Liver (tissue), 9 donors: ENCODE data around the gene USP21. TPM values are rescaled to one million over a fixed set of nuclear protein-coding genes. Genes with fewer than 3 reads are reported as not detected.

Experiments used
- DNase-seq: peaks from one replicate; pipeline ENCODE4 v3.0.0-alpha.2; 2017; ENCODE audit warnings: low spot score
- H3K27ac ChIP-seq, 2 donors: one replicate each; pipeline ENCODE4 v1.7.0; 2013; ENCODE audit warnings: inconsistent platforms in 2 of 2, low read length in 2 of 2, control low read depth in 1 of 2, low read depth in 1 of 2, mild to moderate bottlenecking in 1 of 2
- H3K27me3 ChIP-seq, 4 donors: one replicate each; pipeline versions ENCODE4 v1.6.1 to v1.7.0; 2013; ENCODE audit warnings: low read length in 3 of 4, inconsistent platforms in 1 of 4, mild to moderate bottlenecking in 1 of 4, moderate library complexity in 1 of 4; ENCODE audit not compliant: control insufficient read depth in 4 of 4, insufficient read depth in 4 of 4
- H3K36me3 ChIP-seq, 4 donors: one replicate each; pipeline versions ENCODE4 v1.6.1 to v1.7.0; 2013; ENCODE audit warnings: low read length in 3 of 4, mild to moderate bottlenecking in 3 of 4, low read depth in 1 of 4, moderate library complexity in 1 of 4; ENCODE audit not compliant: control insufficient read depth in 4 of 4, insufficient read depth in 3 of 4
- H3K4me1 ChIP-seq, 4 donors: one replicate each; pipeline versions ENCODE4 v1.6.1 to v1.7.0; 2013; ENCODE audit warnings: low read length in 3 of 4, mild to moderate bottlenecking in 3 of 4, moderate library complexity in 1 of 4; ENCODE audit not compliant: control insufficient read depth in 4 of 4, insufficient read depth in 4 of 4
- H3K4me3 ChIP-seq, 3 donors: one replicate each; pipeline versions ENCODE4 v1.6.1 to v1.7.0; 2013; ENCODE audit warnings: low read length in 3 of 3, control low read depth in 1 of 3, low read depth in 1 of 3, mild to moderate bottlenecking in 1 of 3
- H3K9ac ChIP-seq, 2 donors: one replicate each; pipeline ENCODE4 v1.7.0; 2013; ENCODE audit warnings: low read length in 2 of 2, mild to moderate bottlenecking in 2 of 2, moderate library complexity in 2 of 2, control low read depth in 1 of 2, low read depth in 1 of 2
- H3K9me3 ChIP-seq, 4 donors: one replicate each; pipeline versions ENCODE4 v1.6.1 to v1.7.0; 2013; ENCODE audit warnings: low read length in 3 of 4; ENCODE audit not compliant: control insufficient read depth in 4 of 4
- CTCF ChIP-seq: fragments of 150-350 bp; IDR thresholded peaks from 2 replicates; pipeline ENCODE4 v1.5.1; 2017; ENCODE audit warnings: improper control_type of control experiment, low read depth, low read length; ENCODE audit not compliant: missing input control
- EGR1 ChIP-seq, 2 donors: IDR thresholded peaks; 2 replicates each; pipeline ENCODE4 v1.6.1; 2016 to 2018; ENCODE audit warnings: antibody characterized with exemption in 2 of 2, low read depth in 2 of 2
- FOXA1 ChIP-seq: IDR thresholded peaks from 2 replicates; pipeline ENCODE4 v1.6.1; 2016; ENCODE audit warnings: antibody characterized with exemption
- FOXA2 ChIP-seq: IDR thresholded peaks from 2 replicates; pipeline ENCODE4 v1.6.1; 2016; ENCODE audit warnings: antibody characterized with exemption
- GABPA ChIP-seq, 2 donors: IDR thresholded peaks in 1 of 2; conservative IDR thresholded peaks in 1 of 2; 2 replicates each; pipeline ENCODE4 v1.6.1; 2016; ENCODE audit warnings: antibody characterized with exemption in 2 of 2, mild to moderate bottlenecking in 1 of 2, moderate library complexity in 1 of 2
- HNF4A ChIP-seq, 2 donors: conservative IDR thresholded peaks; 2 replicates each; pipeline ENCODE4 v1.6.1; 2016; ENCODE audit warnings: antibody characterized with exemption in 2 of 2, mild to moderate bottlenecking in 2 of 2
- HNF4G ChIP-seq: IDR thresholded peaks from 2 replicates; pipeline ENCODE4 v1.6.1; 2016; ENCODE audit warnings: antibody characterized with exemption
- JUND ChIP-seq, 2 donors: IDR thresholded peaks; 2 replicates each; pipeline ENCODE4 v1.6.1; 2016; ENCODE audit warnings: antibody characterized with exemption in 2 of 2
- MAX ChIP-seq: IDR thresholded peaks from 2 replicates; pipeline ENCODE4 v1.6.1; 2016; ENCODE audit warnings: antibody characterized with exemption
- NR2F2 ChIP-seq: IDR thresholded peaks from 2 replicates; pipeline ENCODE4 v1.6.1; 2016; ENCODE audit warnings: antibody characterized with exemption
- RAD21 ChIP-seq, 2 donors: IDR thresholded peaks; 2 replicates each; pipeline ENCODE4 v1.6.1; 2016; ENCODE audit warnings: antibody characterized with exemption in 2 of 2, mild to moderate bottlenecking in 2 of 2
- RXRA ChIP-seq, 2 donors: IDR thresholded peaks; 2 replicates each; pipeline ENCODE4 v1.6.1; 2017 to 2018; ENCODE audit warnings: antibody characterized with exemption in 2 of 2, mild to moderate bottlenecking in 1 of 2
- SP1 ChIP-seq: IDR thresholded peaks from 2 replicates; pipeline ENCODE4 v1.6.1; 2018; ENCODE audit warnings: antibody characterized with exemption, mild to moderate bottlenecking
- TAF1 ChIP-seq: conservative IDR thresholded peaks from 2 replicates; pipeline ENCODE4 v1.6.1; 2016; ENCODE audit warnings: antibody characterized with exemption, mild to moderate bottlenecking
- YY1 ChIP-seq: IDR thresholded peaks from 2 replicates; pipeline ENCODE4 v1.6.1; 2016; ENCODE audit warnings: antibody characterized with exemption, mild to moderate bottlenecking
- ZBTB33 ChIP-seq: IDR thresholded peaks from 2 replicates; pipeline ENCODE4 v1.6.1; 2016; ENCODE audit warnings: antibody characterized with exemption
- WGBS: extraction: QIAGEN DNeasy Blood & Tissue Kit; methylation state at CpG from one replicate; pipeline ENCODE4 v1.1.7; 2013; 5-methylcytosine and 5-hydroxymethylcytosine counted together
- polyA plus RNA-seq, 2 donors: library from polyadenylated mRNA; stranded (reverse) in 1 of 2; unstranded in 1 of 2; fragments of 200-250 nt in 1 of 2; fragments of >200 nt in 1 of 2; fragmentation: Nextera tagmentation in 1 of 2; extraction: Ambion mirVana in 1 of 2; gene quantifications; one replicate each; pipeline versions ENCODE4 v1.2.1 to v1.2.3, GENCODE V29; 2013 to 2015
- total RNA-seq, 2 donors: library from RNA; depleted of rRNA; stranded (reverse); fragments of >200 nt; gene quantifications; one replicate each; pipeline ENCODE4 v1.2.3, GENCODE V29; 2014
- TF ChIP-seq, protein P1 (sequence below): IDR thresholded peaks from 2 replicates; pipeline ENCODE4 v1.6.1; 2016; ENCODE audit warnings: antibody characterized with exemption, mild to moderate bottlenecking
- TF ChIP-seq, protein P2 (sequence below): IDR thresholded peaks from 2 replicates; pipeline ENCODE4 v1.6.1; 2016; ENCODE audit warnings: antibody characterized with exemption
- donor health status: healthy.
- donor health status: healthy.
- donor health status: healthy.
- donor health status: healthy.
- donor health status: healthy.

Gene USP21
- total and polyA plus RNA-seq, 4 donors = 4.1 to 9.0 (median 6.5) TPM

DNA sequence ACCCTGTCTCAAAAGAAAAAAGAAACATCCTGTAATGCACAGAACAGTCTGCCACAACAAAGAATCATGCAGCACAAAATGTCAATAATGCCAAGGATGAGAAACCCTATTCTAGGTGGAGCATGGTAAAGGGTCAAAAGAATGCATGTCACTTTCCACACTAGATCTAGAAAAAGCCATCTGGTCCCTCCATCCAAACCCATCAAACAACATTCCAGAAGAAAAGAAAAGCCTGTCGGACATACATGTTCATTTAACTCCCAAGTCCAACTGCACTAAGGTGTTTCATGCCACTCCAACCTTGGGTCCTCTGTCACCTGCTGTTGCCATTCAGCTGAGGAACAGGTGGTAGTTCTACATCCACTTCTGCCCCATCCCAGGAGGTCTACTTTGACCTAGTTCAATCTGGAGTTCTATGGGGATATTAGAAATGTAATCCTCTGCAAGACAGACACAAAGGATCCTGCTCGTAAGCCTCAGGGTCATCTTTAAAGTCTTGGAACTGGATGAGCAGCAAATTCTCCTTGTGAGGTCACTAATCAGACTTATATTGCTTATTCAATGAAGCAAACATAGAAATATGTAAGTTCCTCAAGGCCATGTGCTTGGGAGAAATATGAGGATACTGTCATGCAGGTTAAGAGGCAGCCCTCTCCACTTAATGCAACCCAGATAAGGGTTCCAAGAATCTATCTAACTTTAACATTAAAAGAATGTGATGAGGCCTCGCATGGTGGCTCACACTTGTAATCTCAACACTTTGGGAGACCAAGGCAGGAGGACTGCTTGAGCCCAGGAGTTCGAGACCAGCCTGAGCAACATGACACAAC, 30.5 kb upstream of the USP21 start:
- Histone ChIP-seq H3K27ac (no peak overlapping the region), H3K9me3 (no peaks in the 10 kb centered on the region), H3K4me1 (peaks cover 0 to 21% (median 13%) of the 10 kb centered on the region in 4 donors), H3K9ac (no peak overlapping the region), H3K36me3 (peaks cover 4 to 32% (median 21%) of the 10 kb centered on the region in 4 donors), H3K4me3 (no peak overlapping the region), H3K27me3 (no peaks in the 10 kb centered on the region)
- no peak for DNase-seq
- WGBS = 97% methylated on average over 4 of the region's 4 CpGs
- TF ChIP-seq HNF4A (conservative IDR thresholded peaks at IDR 0.05) = no peak
- TF ChIP-seq MAX = no peak
- no peak for TF ChIP-seq NR2F2
- TF ChIP-seq ZBTB33 = no peak
- TF ChIP-seq, protein P1, sequence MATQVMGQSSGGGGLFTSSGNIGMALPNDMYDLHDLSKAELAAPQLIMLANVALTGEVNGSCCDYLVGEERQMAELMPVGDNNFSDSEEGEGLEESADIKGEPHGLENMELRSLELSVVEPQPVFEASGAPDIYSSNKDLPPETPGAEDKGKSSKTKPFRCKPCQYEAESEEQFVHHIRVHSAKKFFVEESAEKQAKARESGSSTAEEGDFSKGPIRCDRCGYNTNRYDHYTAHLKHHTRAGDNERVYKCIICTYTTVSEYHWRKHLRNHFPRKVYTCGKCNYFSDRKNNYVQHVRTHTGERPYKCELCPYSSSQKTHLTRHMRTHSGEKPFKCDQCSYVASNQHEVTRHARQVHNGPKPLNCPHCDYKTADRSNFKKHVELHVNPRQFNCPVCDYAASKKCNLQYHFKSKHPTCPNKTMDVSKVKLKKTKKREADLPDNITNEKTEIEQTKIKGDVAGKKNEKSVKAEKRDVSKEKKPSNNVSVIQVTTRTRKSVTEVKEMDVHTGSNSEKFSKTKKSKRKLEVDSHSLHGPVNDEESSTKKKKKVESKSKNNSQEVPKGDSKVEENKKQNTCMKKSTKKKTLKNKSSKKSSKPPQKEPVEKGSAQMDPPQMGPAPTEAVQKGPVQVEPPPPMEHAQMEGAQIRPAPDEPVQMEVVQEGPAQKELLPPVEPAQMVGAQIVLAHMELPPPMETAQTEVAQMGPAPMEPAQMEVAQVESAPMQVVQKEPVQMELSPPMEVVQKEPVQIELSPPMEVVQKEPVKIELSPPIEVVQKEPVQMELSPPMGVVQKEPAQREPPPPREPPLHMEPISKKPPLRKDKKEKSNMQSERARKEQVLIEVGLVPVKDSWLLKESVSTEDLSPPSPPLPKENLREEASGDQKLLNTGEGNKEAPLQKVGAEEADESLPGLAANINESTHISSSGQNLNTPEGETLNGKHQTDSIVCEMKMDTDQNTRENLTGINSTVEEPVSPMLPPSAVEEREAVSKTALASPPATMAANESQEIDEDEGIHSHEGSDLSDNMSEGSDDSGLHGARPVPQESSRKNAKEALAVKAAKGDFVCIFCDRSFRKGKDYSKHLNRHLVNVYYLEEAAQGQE = no peak
- TF ChIP-seq RAD21 (IDR thresholded peaks at IDR 0.05) = no peak
- no peak for TF ChIP-seq TAF1
- TF ChIP-seq FOXA2 = no peak
- TF ChIP-seq, protein P2, sequence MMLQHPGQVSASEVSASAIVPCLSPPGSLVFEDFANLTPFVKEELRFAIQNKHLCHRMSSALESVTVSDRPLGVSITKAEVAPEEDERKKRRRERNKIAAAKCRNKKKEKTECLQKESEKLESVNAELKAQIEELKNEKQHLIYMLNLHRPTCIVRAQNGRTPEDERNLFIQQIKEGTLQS = no peak
- no peak for TF ChIP-seq EGR1 (IDR thresholded peaks at IDR 0.05; ENCODE audit: low read depth in 2 of 2)
- TF ChIP-seq SP1 = no peak
- no peak for TF ChIP-seq FOXA1
- no peak for TF ChIP-seq GABPA (IDR thresholded peaks at IDR 0.05 in 1 of 2, conservative IDR thresholded peaks at IDR 0.05 in 1 of 2)
- TF ChIP-seq HNF4G = no peak
- no peak for TF ChIP-seq JUND (IDR thresholded peaks at IDR 0.05)

- H3K27me3 ChIP-seq = no peaks in the 10 kb centered on the region
- no peak overlapping the region for H3K9ac ChIP-seq
- WGBS = 75% methylated on average over 1 of the region's 1 CpG
- no peaks in the 10 kb centered on the region for H3K9me3 ChIP-seq
- H3K36me3 ChIP-seq = peaks cover 2 to 24% (median 15%) of the 10 kb centered on the region in 4 donors
- no peak overlapping the region for H3K27ac ChIP-seq
- H3K4me1 ChIP-seq = peaks cover 0 to 21% (median 14%) of the 10 kb centered on the region in 4 donors
- no peak for DNase-seq
- H3K4me3 ChIP-seq = no peak overlapping the region
- TF ChIP-seq, protein P2 = no peak
- TF ChIP-seq RXRA (IDR thresholded peaks at IDR 0.05) = no peak
- TF ChIP-seq RAD21 (IDR thresholded peaks at IDR 0.05) = no peak
- no peak for TF ChIP-seq SP1
- TF ChIP-seq FOXA1 = no peak
- no peak for TF ChIP-seq NR2F2
- no peak for TF ChIP-seq GABPA (IDR thresholded peaks at IDR 0.05 in 1 of 2, conservative IDR thresholded peaks at IDR 0.05 in 1 of 2)
- no peak for TF ChIP-seq HNF4A (conservative IDR thresholded peaks at IDR 0.05)
- no peak for TF ChIP-seq CTCF
- no peak for TF ChIP-seq FOXA2
- no peak for TF ChIP-seq YY1
- TF ChIP-seq MAX = no peak
- TF ChIP-seq JUND (IDR thresholded peaks at IDR 0.05) = no peak
- no peak for TF ChIP-seq ZBTB33
Observed at GRCh38 chr1:161130266-161130665, 29.0 kb upstream of the USP21 start.
